Nucleus accumbens (tissue), 56 donors: ENCODE results near the gene CALN1.

ENCODE experiments used
- DNase-seq, 56 donors: peaks; one replicate each; lab custom pipeline; 2025; lab: John Stamatoyannopoulos, UW

The CALN1 gene

GRCh38 chr7:71731740-71732139 lies 680.4 kb downstream of the CALN1 start:
- no peak for DNase-seq
